GM10266 (cell line): Measurements from ENCODE around the gene HIGD1C.
A peak's percentile ranks its signal among the peaks of the same experiment; 100 is the strongest.
"Not testable (repeated sequence)": the region's sequence is repeated elsewhere in the genome, so short reads cannot be mapped to it uniquely, and the experiment has no call there.

ENCODE experiments used
- DNase-seq: peaks from one replicate; pipeline ENCODE4 v3.0.0; 2012; ENCODE audit errors: extremely low spot score
- TF ChIP-seq, protein P1 (sequence below): IDR thresholded peaks from 2 replicates; pipeline ENCODE4 v1.5.1; 2012; ENCODE audit warnings: mild to moderate bottlenecking, low read depth; ENCODE audit not compliant: control insufficient read depth, insufficient read depth; ENCODE audit errors: missing control alignments

HIGD1C gene

DNA sequence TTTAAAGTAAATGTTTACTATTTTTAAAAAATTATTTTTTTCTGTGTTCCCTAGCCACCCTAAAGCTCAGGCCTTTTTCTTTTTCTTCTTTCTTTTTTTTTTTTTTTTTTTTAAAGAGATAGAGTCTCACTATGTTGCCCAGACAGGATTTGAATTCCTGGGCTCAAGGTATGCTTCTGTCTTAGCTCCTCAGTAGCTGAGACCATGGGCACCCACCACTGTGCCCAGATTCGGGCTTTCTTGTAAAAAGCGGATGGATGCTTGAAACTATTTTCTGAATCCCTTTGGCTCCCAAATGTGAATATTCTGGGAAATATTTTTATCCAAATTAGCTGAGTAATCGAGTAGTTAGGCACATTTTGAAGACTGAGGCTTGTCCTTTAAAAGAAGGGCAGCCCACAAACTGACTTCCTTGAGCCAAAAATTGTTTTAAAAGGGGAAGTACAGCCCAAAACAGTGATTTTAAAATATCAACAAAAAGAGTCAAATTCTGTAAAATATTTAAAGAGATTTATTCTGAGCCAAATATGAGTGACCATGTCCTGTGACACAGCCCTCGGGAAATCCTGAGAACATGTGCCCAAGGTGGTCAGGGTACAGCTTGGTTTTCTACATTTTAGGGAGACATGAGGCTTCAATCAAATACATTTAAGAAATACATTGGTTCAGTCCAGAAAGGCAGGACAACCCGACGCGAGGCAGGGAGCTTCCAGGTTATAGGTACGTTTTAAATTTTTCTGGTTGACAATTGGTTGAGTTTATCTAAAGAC lies 28.8 kb upstream of the HIGD1C start:
- DNase-seq = no peak
- TF ChIP-seq, protein P1, sequence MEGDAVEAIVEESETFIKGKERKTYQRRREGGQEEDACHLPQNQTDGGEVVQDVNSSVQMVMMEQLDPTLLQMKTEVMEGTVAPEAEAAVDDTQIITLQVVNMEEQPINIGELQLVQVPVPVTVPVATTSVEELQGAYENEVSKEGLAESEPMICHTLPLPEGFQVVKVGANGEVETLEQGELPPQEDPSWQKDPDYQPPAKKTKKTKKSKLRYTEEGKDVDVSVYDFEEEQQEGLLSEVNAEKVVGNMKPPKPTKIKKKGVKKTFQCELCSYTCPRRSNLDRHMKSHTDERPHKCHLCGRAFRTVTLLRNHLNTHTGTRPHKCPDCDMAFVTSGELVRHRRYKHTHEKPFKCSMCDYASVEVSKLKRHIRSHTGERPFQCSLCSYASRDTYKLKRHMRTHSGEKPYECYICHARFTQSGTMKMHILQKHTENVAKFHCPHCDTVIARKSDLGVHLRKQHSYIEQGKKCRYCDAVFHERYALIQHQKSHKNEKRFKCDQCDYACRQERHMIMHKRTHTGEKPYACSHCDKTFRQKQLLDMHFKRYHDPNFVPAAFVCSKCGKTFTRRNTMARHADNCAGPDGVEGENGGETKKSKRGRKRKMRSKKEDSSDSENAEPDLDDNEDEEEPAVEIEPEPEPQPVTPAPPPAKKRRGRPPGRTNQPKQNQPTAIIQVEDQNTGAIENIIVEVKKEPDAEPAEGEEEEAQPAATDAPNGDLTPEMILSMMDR = no peak

- TF ChIP-seq, protein P1 = no peak
- DNase-seq = no peak
Observed at GRCh38 chr12:50924131-50924438, 28.3 kb upstream of the HIGD1C start.

DNA sequence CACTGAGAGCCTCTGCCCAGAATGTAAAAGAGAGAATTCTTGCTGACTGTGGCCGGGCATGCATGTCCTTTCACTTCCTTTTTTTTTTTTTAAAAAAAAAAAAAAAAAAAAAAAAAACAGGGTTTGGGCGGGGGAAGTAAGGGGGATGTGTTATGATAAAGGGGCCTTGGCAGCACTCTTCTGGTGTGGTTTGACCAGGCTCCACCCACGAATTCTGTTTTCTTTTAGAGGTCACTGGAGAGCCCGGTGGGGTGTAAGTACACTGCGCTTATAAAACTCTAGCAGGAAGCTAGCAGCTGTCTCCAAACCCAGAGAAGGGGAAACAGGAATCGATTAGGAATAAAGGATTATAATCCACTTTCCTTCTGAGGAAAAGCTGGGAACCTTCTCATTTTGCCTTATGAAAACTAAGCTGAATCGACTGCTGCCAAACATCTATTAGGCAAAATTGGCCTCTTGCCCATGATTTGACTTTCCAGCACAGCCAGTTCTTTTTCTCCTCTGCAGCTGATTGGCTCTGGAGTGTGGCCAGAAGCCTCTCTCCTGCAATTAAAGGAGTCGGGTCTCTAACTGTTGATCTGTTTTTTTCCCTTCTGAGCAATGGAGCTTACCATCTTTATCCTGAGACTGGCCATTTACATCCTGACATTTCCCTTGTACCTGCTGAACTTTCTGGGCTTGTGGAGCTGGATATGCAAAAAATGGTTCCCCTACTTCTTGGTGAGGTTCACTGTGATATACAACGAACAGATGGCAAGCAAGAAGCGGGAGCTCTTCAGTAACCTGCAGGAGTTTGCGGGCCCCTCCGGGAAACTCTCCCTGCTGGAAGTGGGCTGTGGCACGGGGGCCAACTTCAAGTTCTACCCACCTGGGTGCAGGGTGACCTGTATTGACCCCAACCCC lies 27.7 kb upstream of the HIGD1C start:
- TF ChIP-seq, protein P1 = no peak
- DNase-seq = peak; percentile 72

- TF ChIP-seq, protein P1 = no peak
- DNase-seq = no peak
Observed at GRCh38 chr12:50925342-50925651, 27.0 kb upstream of the HIGD1C start.

- no peak for DNase-seq
- TF ChIP-seq, protein P1 = no peak
Observed at GRCh38 chr12:50925920-50926319, 26.4 kb upstream of the HIGD1C start.

DNA sequence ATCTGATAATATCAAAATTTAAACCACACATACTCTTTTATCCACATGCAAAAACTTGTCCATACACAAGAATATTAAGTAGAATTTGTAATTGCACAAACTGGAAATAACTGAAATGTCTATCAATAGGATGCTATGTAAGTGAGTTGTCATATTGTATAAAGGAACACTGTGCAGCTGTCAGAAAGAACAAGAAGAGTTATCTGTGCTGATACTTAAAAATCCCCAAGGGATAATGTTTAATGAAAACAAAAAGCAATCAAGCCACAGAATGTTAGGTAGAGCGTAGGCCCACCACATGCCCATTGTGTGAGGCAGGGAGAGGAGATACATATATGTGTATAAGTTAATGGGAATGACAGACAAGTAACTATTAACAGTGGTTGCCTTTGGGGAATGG lies 25.9 kb upstream of the HIGD1C start:
- TF ChIP-seq, protein P1 = no peak
- no peak for DNase-seq

DNA sequence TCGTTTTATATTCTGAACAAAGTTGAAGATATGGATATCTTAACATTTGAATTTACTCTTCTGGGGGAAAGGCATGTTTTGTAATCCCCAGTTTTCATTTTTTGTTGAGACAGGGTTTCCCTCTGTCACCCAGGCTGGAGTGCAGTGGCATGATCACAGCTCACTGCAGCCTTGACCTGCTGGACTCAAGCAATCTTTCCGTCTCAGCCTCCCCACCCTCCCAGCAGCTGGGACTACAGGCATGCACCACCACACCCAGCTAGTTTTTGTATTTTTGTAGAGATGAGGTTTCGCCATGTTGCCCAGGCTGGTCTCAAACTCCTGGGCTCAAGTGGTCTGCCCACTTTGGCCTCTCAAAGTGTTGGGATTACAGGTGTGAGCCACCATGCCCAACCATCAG lies 25.4 kb upstream of the HIGD1C start:
- DNase-seq = not testable (repeated sequence)

DNA sequence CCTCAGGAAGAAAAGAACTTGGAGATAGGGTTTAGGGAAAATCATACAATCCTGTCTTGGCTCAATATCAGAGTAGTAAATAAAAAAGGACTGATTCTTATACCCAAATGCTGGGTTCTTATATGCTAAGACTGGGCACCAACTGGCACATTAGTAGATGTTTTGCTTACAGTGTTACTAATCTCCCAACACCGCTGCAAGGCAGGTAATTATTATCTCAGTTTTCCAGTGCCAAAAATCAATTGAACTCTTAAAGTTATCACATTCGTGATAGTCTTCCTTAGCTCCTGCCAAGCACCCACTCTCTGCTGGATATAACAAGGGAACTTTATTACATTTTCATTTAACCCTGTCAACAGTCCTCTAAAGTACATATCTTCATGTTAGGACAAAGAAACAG lies 25.0 kb upstream of the HIGD1C start:
- TF ChIP-seq, protein P1 = no peak

More for the DNA sequence above, 25.0 kb upstream of the HIGD1C start:
- no peak for DNase-seq
